HepG2 (cell line): ENCODE measurements around the gene MPP3. TPM values are rescaled to one million over a fixed set of nuclear protein-coding genes. Genes with fewer than 3 reads are reported as not detected.

ENCODE experiments used
- ATAC-seq: fragments of 200-7000 bp; cut with Tn5 transposase; 3 replicates; pipeline ENCODE4 v1.9.1; 2020; ENCODE audit warnings: mild to moderate bottlenecking, moderate library complexity
- BruUV-seq: library from RNA; stranded (reverse); fragments of 400-500 nt; replicated peaks from 2 replicates; lab custom pipeline; 2021; lab: Mats Ljungman, UMichigan
- CTCF ChIA-PET: fragments of 300-600 bp; formaldehyde crosslinking; extraction: SDS; loops from one replicate; lab custom pipeline; 2021; ENCODE audit warnings: low total read pairs, inconsistent platforms, low intra/inter-chr PET ratio; lab: Yijun Ruan, JAX
- POLR2A ChIA-PET: fragments of 350-600 bp; sonication (Branson Sonifier 250); formaldehyde crosslinking; loops from one replicate; lab custom pipeline; 2020; ENCODE audit warnings: antibody characterized with exemption, inconsistent platforms; lab: Yijun Ruan, JAX
- DNase-seq: peaks from one replicate; pipeline ENCODE4 v3.0.0-alpha.2; 2015; ENCODE audit warnings: low spot score
- FAIRE-seq: peaks from 3 replicates; lab custom pipeline; 2011; peaks lifted over from hg19 to GRCh38; lab: Jason Lieb, UNC
- H2AFZ ChIP-seq: one replicate; pipeline ENCODE4 v1.6.1; 2011; ENCODE audit warnings: low read length, inconsistent platforms
- H3K27ac ChIP-seq: fragments of 300-600 bp; 3 replicates; pipeline ENCODE4 v1.8.0; 2011; ENCODE audit warnings: mixed run types, mild to moderate bottlenecking, mixed read lengths, low read length, inconsistent platforms; ENCODE audit not compliant: insufficient read depth; ENCODE audit errors: extremely low read length
- H3K27me3 ChIP-seq, 2 experiments: fragments of 200-600 bp in 1 of 2; 2 replicates in 1 of 2; 3 replicates in 1 of 2; pipeline versions ENCODE4 v1.6.0 to v1.8.0; 2011; ENCODE audit warnings: low read length in 2 of 2, mild to moderate bottlenecking in 2 of 2, moderate library complexity in 2 of 2, inconsistent platforms in 1 of 2; ENCODE audit not compliant: insufficient read depth in 2 of 2, control insufficient read depth in 1 of 2
- H3K36me3 ChIP-seq, 2 experiments: fragments of 200-600 bp in 1 of 2; replicated peaks in 1 of 2; 2 replicates in 1 of 2; 3 replicates in 1 of 2; pipeline versions ENCODE4 v1.5.1 to v1.8.0; 2011; ENCODE audit warnings: low read length in 2 of 2, inconsistent platforms in 1 of 2; ENCODE audit not compliant: insufficient read depth in 2 of 2, control insufficient read depth in 1 of 2
- H3K4me1 ChIP-seq: 2 replicates; pipeline ENCODE4 v1.5.1; 2012; ENCODE audit warnings: low read length, inconsistent platforms; ENCODE audit not compliant: insufficient read depth
- H3K4me2 ChIP-seq: 2 replicates; pipeline ENCODE4 v1.6.0; 2011; ENCODE audit warnings: low read depth, low read length, inconsistent platforms
- H3K4me3 ChIP-seq, 3 experiments: fragments of 200-600 bp in 1 of 3; sonication (generic), shearing (Covaris generic) in 1 of 3; replicated peaks in 1 of 3; 2 replicates each; pipeline ENCODE4 v1.5.1; 2011 to 2016; ENCODE audit warnings: low read length in 3 of 3, inconsistent platforms in 2 of 3, low read depth in 2 of 3, mild to moderate bottlenecking in 2 of 3, control low read depth in 1 of 3, mixed read lengths in 1 of 3; ENCODE audit not compliant: insufficient read depth in 1 of 3
- H3K79me2 ChIP-seq: one replicate; pipeline ENCODE4 v1.6.1; 2011; ENCODE audit warnings: low read length, inconsistent platforms; ENCODE audit not compliant: insufficient read depth
- H3K9ac ChIP-seq: 2 replicates; pipeline ENCODE4 v1.6.0; 2011; ENCODE audit warnings: mild to moderate bottlenecking, low read depth, low read length, inconsistent platforms; ENCODE audit not compliant: insufficient read depth
- H3K9me3 ChIP-seq: 2 replicates; pipeline ENCODE4 v1.5.1; 2012; ENCODE audit warnings: mild to moderate bottlenecking, low read length
- H4K20me1 ChIP-seq: 2 replicates; pipeline ENCODE4 v1.6.0; 2011; ENCODE audit warnings: inconsistent platforms, mild to moderate bottlenecking, low read length, moderate library complexity; ENCODE audit not compliant: insufficient read depth
- AGO2 ChIP-seq: fragments of 200-400 bp; formaldehyde crosslinking; optimal IDR thresholded peaks from 2 replicates; pipeline ENCODE3; 2017; ENCODE audit warnings: mild to moderate bottlenecking, low read depth, low read length, moderate library complexity
- POLR2A ChIP-seq, 2 experiments: IDR thresholded peaks; 2 replicates each; pipeline ENCODE4 v1.6.1; 2011; ENCODE audit warnings: low read depth in 2 of 2, low read length in 2 of 2, mild to moderate bottlenecking in 1 of 2, moderate library complexity in 1 of 2; ENCODE audit not compliant: insufficient read depth in 1 of 2
- POLR2G ChIP-seq: fragments of 200-400 bp; formaldehyde crosslinking; IDR thresholded peaks from 2 replicates; pipeline ENCODE4 v1.6.1; 2018; ENCODE audit warnings: mild to moderate bottlenecking, low read depth, low read length, moderate library complexity
- ZFP90 ChIP-seq: sonication (generic); formaldehyde crosslinking; IDR thresholded peaks from 2 replicates; pipeline ENCODE4 v1.8.0; 2022; ENCODE audit warnings: missing genetic modification reagents, mild to moderate bottlenecking, inconsistent platforms, borderline replicate concordance
- ZNF446 ChIP-seq: sonication (generic); formaldehyde crosslinking; IDR thresholded peaks from 2 replicates; pipeline ENCODE4 v1.5.0; 2020; ENCODE audit warnings: mild to moderate bottlenecking, missing genetic modification reagents
- ZSCAN20 ChIP-seq: sonication (generic); formaldehyde crosslinking; IDR thresholded peaks from 2 replicates; pipeline ENCODE4 v1.4.0; 2020; ENCODE audit warnings: missing genetic modification reagents, mild to moderate bottlenecking, borderline replicate concordance
- WGBS: methylation state at CpG from one replicate; pipeline ENCODE4 v1.1.6; 2017; ENCODE audit warnings: low lambda C conversion rate; 5-methylcytosine and 5-hydroxymethylcytosine counted together
- in situ Hi-C: cut with HindIII; loops from 2 replicates; pipeline ENCODE4 v1.10.0; 2017; ENCODE audit warnings: low pct_unique_long_range_greater_than_20kb; ENCODE audit not compliant: extremely low pct_ligation_motif_present
- intact Hi-C: fragments of 100-400 bp; cut with micrococcal nuclease; formaldehyde crosslinking; loops from one replicate; pipeline ENCODE4 v1.10.0; 2022; ENCODE audit not compliant: unreplicated experiment
- polyA plus RNA-seq, 8 experiments: library from polyadenylated mRNA; depleted of rRNA in 3 of 8; stranded (reverse) in 7 of 8; unstranded in 1 of 8; fragments of >200 nt; fragmentation: Illumina TruSeq in 4 of 8; extraction: Trizol in 4 of 8; gene quantifications; 2 replicates each; pipeline versions ENCODE4 v1.2.1 to v1.2.3, GENCODE V29; 2011 to 2016; ENCODE audit warnings: low read depth in 4 of 8, missing spikeins in 1 of 8, mixed read lengths in 1 of 8; ENCODE audit not compliant: insufficient read depth in 1 of 8
- total RNA-seq, 5 experiments: library from RNA; depleted of rRNA; stranded (reverse); fragments of >200 nt; fragmentation: Illumina TruSeq; extraction: Trizol; gene quantifications; 2 replicates each; pipeline ENCODE4 v1.2.3, GENCODE V29; 2016; ENCODE audit warnings: low read depth in 1 of 5
- TF ChIP-seq, protein P1 (sequence below): sonication (generic); formaldehyde crosslinking; IDR thresholded peaks from 2 replicates; pipeline ENCODE4 v1.8.1; 2022; ENCODE audit warnings: low read depth, mild to moderate bottlenecking, missing genetic modification reagents

The MPP3 gene
- total and polyA plus RNA-seq, 2 of the 13 experiments (the other 11 are each of a cell fraction or from before 2014, with no cell fraction given): 0.91 to 1.8 TPM

GRCh38 chr17:43768943-43769342 is 64.0 kb downstream of the MPP3 start:
- in situ Hi-C loops (loop anchor here (10.0 kb wide), 1 partner anchor 254 kb away; no protein-coding TSS in a partner anchor), intact Hi-C loops (loop anchor here (10.0 kb wide), 1 partner anchor 244 kb away; no protein-coding TSS in a partner anchor)
- ATAC-seq: no peak

GRCh38 chr17:43768382-43768781 is 64.6 kb downstream of the MPP3 start:
- no peak for ATAC-seq
- H4K20me1 ChIP-seq: no peaks in the 10 kb centered on the region
- no peak overlapping the region for H3K4me2 ChIP-seq
- peaks cover 17 to 33% of the 10 kb centered on the region in 2 experiments for H3K36me3 ChIP-seq
- no peaks in the 10 kb centered on the region for H3K79me2 ChIP-seq
- H2AFZ ChIP-seq: no peak overlapping the region
- no peak overlapping the region for H3K9ac ChIP-seq
- FAIRE-seq: no peak
- no peak for DNase-seq
- TF ChIP-seq ZNF446 (CRISPR knock-in tag): no peak
- peak; percentile 9 for TF ChIP-seq AGO2
- no peak for TF ChIP-seq ZSCAN20 (CRISPR knock-in tag)
- TF ChIP-seq, protein P1, sequence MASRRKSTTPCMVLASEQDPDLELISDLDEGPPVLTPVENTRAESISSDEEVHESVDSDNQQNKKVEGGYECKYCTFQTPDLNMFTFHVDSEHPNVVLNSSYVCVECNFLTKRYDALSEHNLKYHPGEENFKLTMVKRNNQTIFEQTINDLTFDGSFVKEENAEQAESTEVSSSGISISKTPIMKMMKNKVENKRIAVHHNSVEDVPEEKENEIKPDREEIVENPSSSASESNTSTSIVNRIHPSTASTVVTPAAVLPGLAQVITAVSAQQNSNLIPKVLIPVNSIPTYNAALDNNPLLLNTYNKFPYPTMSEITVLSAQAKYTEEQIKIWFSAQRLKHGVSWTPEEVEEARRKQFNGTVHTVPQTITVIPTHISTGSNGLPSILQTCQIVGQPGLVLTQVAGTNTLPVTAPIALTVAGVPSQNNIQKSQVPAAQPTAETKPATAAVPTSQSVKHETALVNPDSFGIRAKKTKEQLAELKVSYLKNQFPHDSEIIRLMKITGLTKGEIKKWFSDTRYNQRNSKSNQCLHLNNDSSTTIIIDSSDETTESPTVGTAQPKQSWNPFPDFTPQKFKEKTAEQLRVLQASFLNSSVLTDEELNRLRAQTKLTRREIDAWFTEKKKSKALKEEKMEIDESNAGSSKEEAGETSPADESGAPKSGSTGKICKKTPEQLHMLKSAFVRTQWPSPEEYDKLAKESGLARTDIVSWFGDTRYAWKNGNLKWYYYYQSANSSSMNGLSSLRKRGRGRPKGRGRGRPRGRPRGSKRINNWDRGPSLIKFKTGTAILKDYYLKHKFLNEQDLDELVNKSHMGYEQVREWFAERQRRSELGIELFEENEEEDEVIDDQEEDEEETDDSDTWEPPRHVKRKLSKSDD (CRISPR knock-in tag): no peak
- POLR2A ChIA-PET: no interaction called here
- WGBS: 94% methylated on average over 9 of the region's 9 CpGs
- peaks cover 25% of the 10 kb centered on the region for H3K4me1 ChIP-seq
- H3K27me3 ChIP-seq: no peaks in the 10 kb centered on the region
- H3K9me3 ChIP-seq: no peaks in the 10 kb centered on the region
- in situ Hi-C loops: loop anchor here (10.0 kb wide), 1 partner anchor 254 kb away; no protein-coding TSS in a partner anchor
- intact Hi-C loops: loop anchor here (10.0 kb wide), 1 partner anchor 244 kb away; no protein-coding TSS in a partner anchor
- CTCF ChIA-PET: no interaction called here
- no peak overlapping the region for H3K4me3 ChIP-seq
- BruUV-seq: no TSS peak
- H3K27ac ChIP-seq: no peak overlapping the region

More at GRCh38 chr17:43768943-43769342, 64.0 kb downstream of the MPP3 start:
- no peak overlapping the region for H3K4me3 ChIP-seq
- H3K79me2 ChIP-seq: no peaks in the 10 kb centered on the region
- WGBS: 95% methylated on average over 7 of the region's 7 CpGs
- ChIA-PET POLR2A (no interaction called here), CTCF (no interaction called here)
- BruUV-seq: no TSS peak
- H3K4me2 ChIP-seq: no peak overlapping the region
- H3K4me1 ChIP-seq: peaks cover 30% of the 10 kb centered on the region
- FAIRE-seq (no peak), DNase-seq (no peak)
- no peak overlapping the region for H3K9ac ChIP-seq
- no peaks in the 10 kb centered on the region for H3K9me3 ChIP-seq
- H4K20me1 ChIP-seq: no peaks in the 10 kb centered on the region
- no peak overlapping the region for H3K27ac ChIP-seq
- no peak for TF ChIP-seq ZFP90 (CRISPR knock-in tag)
- TF ChIP-seq POLR2A (IDR thresholded peaks at IDR 0.05; ENCODE audit: insufficient read depth in 1 of 2, low read depth in 2 of 2, low read length in 2 of 2): 0 out of 4 replicates have a peak, but pooled peaks of 1 of the 2 experiments have one; percentile 22
- TF ChIP-seq POLR2G: peak; percentile 39; the same call in 1 of the 2 replicates
- no peaks in the 10 kb centered on the region for H3K27me3 ChIP-seq
- peaks cover 19 to 35% of the 10 kb centered on the region in 2 experiments for H3K36me3 ChIP-seq
- no peak overlapping the region for H2AFZ ChIP-seq
